GM19397 (cell line): ENCODE measurements around the gene FBXW11.

Source experiments
- ATAC-seq: cut with Tn5 transposase; IDR thresholded peaks from one replicate; pipeline ENCODE4 v1.9.1; 2021; ENCODE audit warnings: mild to moderate bottlenecking, moderate library complexity; ENCODE audit not compliant: unreplicated experiment

Gene FBXW11

DNA sequence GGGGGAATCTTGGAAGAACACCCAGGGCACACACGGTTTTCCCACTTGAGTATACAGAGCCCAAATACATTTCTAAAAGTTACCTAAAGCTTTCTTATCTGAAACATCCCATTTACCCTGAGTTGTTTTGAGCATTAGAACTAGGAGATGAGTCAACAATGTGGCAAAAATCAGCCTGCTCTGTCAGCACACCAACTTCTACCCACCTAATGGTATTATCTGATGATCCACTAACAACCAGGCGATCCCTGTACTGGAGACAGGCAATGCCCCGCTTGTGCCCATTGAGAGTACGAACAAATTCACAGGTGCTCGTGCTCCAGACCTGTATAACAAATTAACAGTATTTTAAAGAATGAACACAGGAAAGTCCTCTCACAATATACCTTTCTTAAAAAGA, 133.8 kb downstream of the FBXW11 start:
- ATAC-seq: no peak

DNA sequence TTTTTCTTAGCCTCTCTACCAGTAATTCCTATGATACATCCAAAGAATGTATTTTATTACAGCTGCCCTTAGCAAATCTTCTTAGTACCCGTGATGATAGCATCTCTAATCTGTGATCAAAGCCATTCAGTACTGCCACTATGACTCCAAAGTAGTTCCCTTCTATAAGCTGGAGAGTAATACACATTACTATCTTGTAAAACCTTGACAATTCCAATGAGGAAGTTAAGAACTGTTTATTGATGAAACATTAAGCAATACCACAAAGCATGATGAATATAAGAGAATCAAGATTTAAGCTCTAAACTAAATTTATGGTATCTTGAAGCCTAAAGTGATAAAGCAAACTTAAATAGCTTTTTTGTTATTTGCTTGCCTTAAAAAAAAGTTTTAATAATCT, 134.7 kb downstream of the FBXW11 start:
- ATAC-seq: no peak

DNA sequence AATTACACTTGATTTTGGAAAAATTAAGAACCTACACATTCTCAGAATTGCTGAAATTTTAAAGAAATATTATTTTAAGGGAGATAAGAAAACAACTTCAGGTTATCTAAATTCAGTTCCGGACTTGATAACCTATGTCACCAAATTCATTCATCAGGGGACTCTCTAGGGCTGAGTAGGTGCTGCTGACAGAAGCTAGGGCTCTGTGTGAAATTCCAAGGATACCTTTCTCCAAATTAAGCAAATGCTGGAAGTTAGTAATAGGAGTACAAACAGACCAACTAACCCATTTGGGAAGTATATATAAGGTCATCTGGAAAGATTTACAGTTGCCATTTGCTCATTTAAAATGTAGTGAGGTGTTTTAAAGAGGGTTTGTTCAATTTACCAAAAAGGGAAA, 136.5 kb downstream of the FBXW11 start:
- ATAC-seq: no peak

DNA sequence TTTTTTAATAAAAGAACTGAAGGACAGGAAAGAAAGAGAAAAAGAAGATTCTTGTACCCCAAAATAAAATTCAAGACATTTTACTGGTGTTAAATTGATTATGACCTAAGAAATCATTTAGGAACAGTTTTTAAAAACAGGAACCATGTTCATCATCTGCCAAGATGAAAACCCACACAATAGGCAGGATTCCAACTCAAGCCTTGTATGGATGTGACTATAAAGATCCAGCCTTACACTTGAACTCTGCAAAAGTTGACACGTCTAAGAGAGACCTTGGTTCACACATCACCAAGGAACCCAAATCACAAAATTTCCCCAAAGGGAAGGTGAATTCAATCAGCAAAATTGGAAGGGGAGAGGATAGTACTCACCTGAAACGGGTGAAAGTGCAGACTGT, 138.2 kb downstream of the FBXW11 start:
- no peak for ATAC-seq

DNA sequence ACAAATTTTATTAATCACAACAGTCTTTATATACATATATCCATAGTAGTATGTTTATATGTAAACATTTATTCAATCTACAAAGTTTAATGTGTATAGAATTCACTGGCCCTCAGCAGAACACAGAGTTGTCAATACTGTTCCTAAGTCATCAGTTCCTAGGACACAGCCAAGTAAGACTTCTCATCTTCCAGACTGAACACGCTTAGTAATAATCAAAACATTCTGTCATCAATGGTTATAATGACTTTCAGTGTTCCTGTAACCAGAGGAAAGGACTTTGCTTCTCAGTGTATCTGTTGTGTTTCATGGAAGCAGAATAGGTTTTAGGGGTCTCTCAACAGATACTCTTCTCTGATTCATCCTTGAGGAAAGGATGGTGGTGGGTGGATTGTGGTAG, 138.7 kb downstream of the FBXW11 start:
- ATAC-seq: no peak

DNA sequence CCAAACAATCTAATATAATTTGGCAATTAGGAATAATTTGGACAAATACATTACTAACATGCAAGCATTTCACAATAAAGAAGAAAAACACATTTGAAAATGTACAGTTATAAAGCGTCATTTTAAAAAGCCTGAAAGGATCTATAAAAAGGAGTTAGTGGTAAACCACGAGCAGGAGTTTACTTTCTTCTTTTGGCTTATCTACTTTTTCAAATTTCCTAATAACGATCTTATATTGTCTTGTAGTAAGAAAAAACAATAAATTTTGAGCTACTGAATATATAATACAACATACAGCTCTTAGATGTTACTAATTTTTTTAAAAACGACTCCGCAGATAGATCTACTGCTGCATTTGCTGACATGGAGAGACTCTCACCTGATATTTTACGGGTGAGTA, 141.0 kb downstream of the FBXW11 start:
- ATAC-seq: no peak

DNA sequence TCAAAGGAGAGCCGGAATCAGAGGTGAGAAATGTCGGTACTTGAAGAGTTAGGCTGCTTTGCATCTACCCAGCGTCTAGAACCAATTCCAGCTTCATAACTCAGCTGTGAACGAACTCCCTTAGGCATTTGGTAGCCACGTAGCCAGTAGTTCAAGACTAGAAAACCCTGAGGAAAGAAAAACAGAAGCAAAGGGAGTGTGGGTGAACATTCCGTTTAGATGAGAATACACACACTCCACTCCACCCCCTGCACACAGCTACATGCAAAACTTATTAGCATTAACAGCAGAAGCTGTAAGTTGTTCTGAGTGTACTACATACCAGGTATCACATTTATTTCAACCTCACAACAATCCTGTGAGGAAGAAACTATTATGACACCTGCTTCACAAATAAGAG, 142.5 kb downstream of the FBXW11 start:
- ATAC-seq: no peak

DNA sequence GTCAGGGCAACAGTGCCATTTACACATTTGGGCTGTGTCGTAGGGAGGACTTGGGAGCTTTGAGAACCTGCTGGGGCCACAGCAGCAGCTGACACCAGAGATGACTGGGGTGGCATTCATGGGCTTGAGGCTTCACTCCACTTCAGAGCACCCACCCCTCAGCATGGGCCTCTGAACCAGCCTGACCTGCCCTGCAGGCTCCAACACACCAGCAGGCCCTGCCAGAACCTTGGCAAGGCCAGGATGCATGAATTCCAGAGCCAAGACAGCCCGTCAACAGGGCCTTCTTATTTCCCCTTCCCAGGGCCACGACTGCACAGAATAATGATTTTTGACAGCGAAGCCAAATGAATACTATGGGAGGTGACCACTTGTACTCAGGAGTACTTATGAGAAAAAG, 143.8 kb downstream of the FBXW11 start:
- no peak for ATAC-seq

DNA sequence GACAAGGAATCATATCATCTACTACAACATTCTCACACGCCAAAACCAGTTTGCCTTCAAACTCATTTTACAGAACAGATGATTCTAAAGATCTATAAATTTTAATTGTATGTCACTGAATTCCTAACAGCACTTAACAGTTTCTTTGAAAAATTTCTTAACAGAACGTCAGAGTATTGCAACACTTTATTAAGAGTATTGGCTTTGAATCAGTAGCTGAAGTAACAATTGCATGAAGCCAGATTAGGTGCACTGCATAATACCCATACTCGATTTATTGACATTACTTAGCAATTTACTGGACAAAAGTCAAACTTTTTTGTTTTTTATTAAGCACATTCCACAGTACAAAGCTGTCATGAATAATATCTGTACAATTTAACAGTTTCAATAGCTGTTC, 145.1 kb downstream of the FBXW11 start:
- no peak for ATAC-seq

DNA sequence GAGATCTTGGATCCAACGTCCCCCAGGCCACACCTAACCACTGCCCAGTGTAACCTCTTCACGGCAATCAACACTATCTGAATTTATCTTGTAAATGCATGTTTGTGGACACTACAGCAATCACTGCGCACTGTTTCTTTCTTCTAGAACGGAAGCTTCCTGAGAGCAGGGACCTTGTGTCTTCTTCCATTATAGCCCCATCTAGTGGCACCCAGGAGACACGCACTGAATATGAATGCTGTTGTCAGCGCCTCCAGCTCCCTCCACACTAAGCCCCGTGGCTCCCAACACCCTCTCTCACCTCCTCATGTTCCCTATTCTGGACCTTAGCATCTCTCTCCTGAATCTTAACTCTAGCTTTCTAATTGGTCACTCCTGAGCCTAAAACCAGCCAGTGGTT, 148.1 kb downstream of the FBXW11 start:
- ATAC-seq: no peak

DNA sequence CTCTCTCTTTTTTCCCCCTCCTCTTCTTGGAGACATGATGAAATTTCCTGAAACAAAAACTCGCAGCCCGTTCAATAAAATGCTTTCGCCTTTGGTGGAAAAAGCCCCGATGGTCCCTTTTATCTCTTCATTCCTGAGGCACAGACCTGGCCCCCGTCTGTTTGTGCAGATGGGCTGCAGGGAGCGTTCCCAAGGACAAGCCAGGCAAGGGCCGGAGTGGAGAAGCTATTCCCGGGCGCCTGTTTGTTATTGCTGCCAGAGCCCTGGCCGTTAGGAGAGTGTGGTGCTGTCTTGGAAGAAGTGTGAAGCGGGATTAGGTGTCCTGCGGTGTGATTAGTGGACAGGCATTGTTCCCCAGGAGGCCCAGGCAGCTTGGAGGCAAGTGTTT, 149.0 kb downstream of the FBXW11 start:
- no peak for ATAC-seq

DNA sequence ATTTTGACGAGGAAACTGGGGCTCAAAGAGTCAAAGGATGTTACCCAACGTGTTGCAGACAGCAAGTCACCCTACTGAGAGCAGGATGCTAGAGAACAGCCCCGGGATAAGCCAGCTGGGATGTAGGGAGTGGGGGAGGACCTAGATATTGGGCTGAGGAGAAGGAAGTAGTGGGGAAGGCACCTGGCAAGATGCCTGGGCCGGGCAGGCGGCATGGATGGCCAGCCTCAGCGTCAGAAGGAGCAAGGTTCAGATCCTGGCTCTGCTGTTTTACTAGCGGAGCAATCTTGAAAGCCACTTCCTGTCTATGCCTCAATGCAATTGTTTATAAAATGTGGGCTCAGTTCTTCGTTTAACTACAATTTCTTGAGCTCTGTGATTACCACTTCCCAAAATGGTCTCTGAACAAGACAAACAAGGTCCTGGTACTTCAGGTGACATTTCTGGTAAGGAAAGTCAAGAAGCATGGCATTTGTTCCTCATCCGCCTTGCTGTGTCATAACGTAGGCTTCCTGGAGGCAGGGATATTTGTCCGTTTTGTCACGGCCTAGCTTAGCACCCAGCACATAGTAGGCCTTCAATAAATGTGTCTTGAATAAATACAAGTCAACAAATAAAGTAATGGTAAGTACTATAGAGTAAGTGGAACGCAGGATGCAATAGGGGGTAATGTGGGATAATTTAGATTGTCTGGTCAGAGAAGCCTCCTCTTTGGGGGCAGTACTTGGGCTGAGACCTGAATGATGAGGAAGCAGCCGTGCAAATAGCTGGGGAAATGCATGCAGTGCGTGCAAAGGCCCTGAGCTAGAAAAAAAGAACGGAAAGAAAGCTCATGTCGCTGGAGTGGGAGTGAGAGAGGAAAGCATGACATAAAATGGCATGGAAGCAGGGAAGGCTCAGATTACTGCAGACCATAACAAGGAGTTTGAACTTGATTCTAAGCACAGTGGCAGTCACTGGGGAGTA, 150.4 kb downstream of the FBXW11 start:
- ATAC-seq: no peak

DNA sequence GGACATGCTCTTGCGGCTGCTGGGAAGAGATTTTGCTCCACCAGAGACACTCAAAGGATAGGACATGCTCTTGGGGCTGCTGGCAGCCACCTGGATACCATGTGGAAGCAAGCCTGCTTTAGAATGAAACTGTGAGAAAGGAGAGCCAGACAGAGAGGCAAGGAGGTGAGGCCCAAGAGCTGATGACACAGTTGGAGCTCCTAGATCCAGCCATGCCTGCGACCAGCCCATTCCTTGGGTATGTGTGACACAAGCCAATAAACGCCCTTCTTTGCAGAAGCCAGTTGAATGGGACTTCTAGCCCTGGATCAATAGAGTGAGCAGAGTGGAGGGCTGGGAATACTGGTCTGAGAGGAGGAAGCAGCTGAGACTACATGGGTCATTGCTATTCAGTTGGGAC, 151.2 kb downstream of the FBXW11 start:
- ATAC-seq: no peak

DNA sequence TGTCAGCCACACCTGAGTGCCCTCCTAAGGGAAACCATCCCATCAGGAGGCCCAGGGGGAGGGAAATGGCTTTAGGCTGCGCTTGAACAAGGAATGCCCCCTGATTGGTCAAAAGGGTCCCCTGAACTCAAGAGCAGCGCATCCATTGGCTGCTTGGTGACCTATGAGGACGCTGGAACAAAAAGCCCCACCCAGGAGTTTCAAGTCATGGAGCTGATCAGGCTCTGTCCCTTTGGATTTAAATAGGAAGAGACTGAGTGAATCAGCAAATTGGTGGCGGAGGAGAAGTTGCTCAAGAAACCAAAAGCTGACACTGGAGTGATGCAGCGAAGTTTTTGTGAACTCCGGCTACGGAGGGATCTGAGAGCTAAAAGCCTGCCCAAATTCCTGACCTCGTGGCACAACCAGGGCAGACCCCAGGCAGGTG, 154.2 kb downstream of the FBXW11 start:
- ATAC-seq: no peak

DNA sequence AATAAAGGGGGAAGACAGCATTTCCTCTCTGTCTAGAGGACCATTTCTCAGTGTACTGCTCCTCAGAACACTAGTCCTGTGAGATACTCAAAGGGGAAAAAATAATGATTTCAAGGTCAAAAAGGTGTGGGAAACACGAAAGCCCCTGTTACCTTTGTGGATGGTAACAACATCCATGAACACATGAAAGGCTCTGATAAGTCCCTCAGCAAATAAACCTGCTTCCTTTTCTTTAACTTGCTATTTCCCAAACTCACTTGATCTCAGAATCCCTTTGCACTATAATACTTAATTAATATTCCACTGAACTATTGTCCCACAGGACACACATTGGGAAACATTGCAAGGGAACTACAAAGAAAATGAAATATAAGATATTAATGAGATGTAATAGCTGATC, 155.2 kb downstream of the FBXW11 start:
- ATAC-seq: no peak

DNA sequence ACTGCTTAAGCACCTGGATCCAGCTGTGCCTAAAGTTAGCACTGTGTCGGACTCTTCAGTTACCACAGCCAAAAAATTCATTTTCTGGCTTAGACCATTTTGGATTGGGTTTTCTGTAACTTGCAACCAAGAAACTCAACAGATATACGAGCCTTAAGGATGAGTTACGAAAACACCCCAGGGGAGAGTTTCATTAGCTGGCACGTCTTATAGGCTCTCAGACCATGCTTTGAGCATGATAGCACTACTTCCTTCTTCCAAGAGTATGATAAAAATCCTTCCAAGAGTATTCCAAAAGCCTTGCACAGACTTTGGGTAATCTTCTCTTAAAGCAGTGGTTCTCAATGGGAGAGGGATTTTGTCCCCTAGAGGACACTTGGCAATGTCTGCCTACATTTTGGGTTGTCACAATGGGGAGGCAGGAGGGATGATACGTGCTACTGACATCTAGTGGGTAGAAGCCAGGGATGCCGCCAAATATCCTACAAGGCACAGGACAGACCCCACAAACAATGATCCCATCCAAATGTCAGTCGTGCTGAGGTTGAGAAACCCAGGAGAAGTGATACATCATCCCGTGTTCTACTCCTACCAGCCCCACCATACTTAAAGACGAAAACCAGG, 156.0 kb downstream of the FBXW11 start:
- no peak for ATAC-seq

DNA sequence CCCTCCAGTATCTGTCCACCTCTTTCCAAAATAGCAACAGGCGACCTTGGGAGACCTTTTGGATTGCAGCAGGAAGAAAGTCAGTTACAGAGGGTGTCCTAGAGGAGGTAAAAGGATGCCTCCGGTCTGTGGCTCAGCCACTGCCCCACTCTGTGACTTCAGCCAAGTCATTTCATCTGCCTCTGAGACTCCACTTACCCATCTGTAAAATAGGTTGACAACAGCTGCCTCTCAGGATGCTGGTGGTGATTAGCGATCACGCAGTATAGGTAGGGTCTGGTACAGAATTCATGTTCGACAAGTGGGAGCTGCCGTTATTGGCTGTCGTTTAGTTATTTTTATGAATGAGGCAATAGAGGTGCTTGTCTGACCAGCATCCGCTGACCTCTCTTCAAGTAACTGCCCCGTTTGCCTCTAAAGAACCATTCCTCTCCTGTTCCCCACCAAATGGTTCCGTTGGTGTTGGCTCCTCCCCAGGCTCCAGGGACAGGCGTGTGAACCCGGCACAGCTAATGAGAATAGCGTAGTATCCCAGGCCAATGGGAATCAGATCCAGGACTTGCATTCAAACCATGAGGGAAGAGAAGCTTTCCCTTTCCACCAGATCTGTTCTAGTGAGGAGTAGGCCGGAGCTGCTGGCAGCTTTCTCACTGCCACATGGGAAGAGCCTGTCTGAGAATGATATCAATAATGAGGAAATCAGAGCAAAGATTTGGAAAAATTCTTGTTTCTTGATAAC, 156.7 kb downstream of the FBXW11 start:
- ATAC-seq: no peak

DNA sequence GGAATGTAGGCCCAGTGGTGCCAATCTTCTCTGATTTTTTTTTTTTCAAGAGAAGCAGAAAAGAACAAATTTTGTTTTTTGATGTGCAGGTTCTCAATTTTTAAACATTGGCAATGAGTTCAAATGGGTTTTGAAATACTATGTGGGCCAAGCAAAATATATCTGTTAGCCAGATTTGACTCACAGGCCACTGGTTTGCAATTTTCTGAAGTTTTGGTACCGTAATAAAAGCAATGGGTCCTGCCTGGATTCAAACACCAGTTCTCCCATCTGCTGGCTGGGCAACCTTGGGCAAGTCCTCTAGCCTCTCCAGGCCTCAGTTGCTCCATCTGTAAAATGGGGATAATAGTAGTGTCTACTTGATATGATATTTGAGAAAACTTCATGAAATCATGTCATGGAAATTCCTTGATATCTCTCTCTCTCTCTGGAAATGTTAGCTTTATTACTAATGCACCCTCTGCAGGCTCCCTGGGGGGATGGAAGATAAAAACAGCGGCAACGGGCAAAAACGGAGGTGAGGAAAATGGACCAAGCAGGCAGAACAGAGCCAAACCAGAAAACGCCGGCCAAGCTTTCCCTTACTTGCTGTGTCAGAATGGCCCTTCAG, 157.4 kb downstream of the FBXW11 start:
- no peak for ATAC-seq

DNA sequence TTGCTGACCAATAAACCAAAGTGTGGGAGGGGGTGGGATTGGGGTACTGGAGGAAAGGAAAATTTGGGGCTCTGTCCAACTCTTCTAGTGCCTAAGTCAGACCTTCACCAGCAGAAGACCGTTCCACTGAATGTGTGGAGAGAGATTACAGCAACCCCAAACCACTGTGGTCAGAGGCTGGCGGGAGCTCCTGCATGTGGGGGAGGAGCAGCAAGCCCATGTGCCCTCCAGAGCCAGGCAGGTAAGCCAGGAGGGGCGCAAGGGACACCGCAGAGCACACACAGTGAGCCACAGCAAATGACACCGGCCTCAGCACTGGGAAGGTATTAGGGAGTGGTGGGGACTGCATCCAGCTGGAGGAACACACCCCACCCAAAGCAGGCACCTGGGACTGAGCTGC, 158.0 kb downstream of the FBXW11 start:
- no peak for ATAC-seq

DNA sequence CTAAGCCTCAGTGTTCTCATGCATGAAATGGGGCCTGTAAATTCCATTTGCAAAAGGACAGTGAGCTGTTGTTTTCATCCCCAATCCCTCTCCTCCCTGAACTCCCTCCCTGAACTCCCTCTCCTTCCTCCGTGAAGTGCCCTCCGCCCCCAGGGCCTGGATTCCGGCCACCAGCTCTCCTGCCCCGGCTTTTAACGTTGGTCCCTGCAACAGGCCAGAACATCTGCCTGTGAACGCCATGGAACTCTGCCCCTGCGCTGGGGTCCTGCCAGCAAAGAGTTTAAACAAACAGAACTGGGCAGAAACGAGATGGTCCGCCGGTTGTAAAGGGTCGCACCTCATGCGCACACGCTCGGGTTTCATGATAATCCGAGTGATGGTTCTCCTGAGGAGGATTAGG, 158.4 kb downstream of the FBXW11 start:
- no peak for ATAC-seq

DNA sequence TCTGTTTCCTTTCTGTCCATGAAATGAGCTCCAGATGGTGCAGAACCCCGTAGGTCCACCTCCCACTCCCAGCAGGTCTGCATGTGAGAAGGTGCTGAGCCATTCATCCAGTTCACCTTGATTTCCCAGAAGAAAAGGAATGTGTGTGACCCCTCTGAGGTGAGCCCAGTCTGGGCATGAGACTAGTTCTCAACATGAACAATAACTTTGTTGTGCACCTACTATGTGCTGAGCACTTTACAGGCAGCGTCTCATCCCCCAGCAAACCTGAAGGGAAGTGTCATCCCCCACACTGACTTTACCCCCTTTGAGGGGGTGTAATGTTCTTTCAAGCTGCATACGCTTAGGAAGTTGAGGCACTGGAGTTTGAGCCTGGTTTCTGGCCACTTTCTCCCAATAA, 159.4 kb downstream of the FBXW11 start:
- no peak for ATAC-seq
